H9 (cell line): Measurements from ENCODE around the gene USP28. TPM values are rescaled to one million over a fixed set of nuclear protein-coding genes. Genes with fewer than 3 reads are reported as not detected.

Source experiments
- DNase-seq: peaks from one replicate; pipeline ENCODE4 v3.0.0-alpha.2; 2017
- H2AFZ ChIP-seq: one replicate; pipeline ENCODE4 v1.6.1; 2013; ENCODE audit warnings: mild to moderate bottlenecking, low read length, control low read depth, moderate library complexity
- H2AK5ac ChIP-seq: 2 replicates; pipeline ENCODE4 v1.6.1; 2013; ENCODE audit warnings: low read length, control low read depth, mixed read lengths; ENCODE audit not compliant: insufficient read length
- H2BK120ac ChIP-seq: one replicate; pipeline ENCODE4 v1.6.1; 2013; ENCODE audit warnings: low read depth, mild to moderate bottlenecking, low read length, control low read depth, inconsistent platforms; ENCODE audit not compliant: poor library complexity, severe bottlenecking
- H2BK12ac ChIP-seq: 2 replicates; pipeline ENCODE4 v1.6.1; 2013; ENCODE audit warnings: low read length, control low read depth, mixed read lengths, low read depth; ENCODE audit not compliant: insufficient read length
- H2BK15ac ChIP-seq: 2 replicates; pipeline ENCODE4 v1.6.1; 2013; ENCODE audit warnings: low read depth, low read length, control low read depth
- H2BK20ac ChIP-seq: one replicate; pipeline ENCODE4 v1.6.1; 2013; ENCODE audit warnings: low read depth, mild to moderate bottlenecking, low read length, control low read depth, inconsistent platforms; ENCODE audit not compliant: poor library complexity, severe bottlenecking
- H2BK5ac ChIP-seq: 2 replicates; pipeline ENCODE4 v1.6.1; 2013; ENCODE audit warnings: low read length, control low read depth, mixed read lengths; ENCODE audit not compliant: insufficient read length
- H3K14ac ChIP-seq: 2 replicates; pipeline ENCODE4 v1.6.1; 2013; ENCODE audit warnings: low read length, control low read depth; ENCODE audit not compliant: insufficient read depth
- H3K18ac ChIP-seq: 2 replicates; pipeline ENCODE4 v1.6.1; 2013; ENCODE audit warnings: low read depth, mild to moderate bottlenecking, mixed read lengths, low read length, control low read depth; ENCODE audit not compliant: insufficient read length
- H3K23ac ChIP-seq: 2 replicates; pipeline ENCODE4 v1.6.1; 2013; ENCODE audit warnings: low read length, control low read depth, mixed read lengths, low read depth; ENCODE audit not compliant: insufficient read length
- H3K23me2 ChIP-seq: 2 replicates; pipeline ENCODE4 v1.6.1; 2013; ENCODE audit warnings: low read depth, mild to moderate bottlenecking, mixed read lengths, low read length, control low read depth; ENCODE audit not compliant: insufficient read length, poor library complexity, severe bottlenecking
- H3K27ac ChIP-seq: 2 replicates; pipeline ENCODE4 v1.5.1; 2013; ENCODE audit warnings: low read length, control low read depth, mixed read lengths, low read depth; ENCODE audit not compliant: insufficient read length
- H3K27me3 ChIP-seq: 2 replicates; pipeline ENCODE4 v1.6.1; 2013; ENCODE audit warnings: low read length, control low read depth, inconsistent platforms; ENCODE audit not compliant: insufficient read depth
- H3K4ac ChIP-seq: 2 replicates; pipeline ENCODE4 v1.6.1; 2013; ENCODE audit warnings: low read depth, mild to moderate bottlenecking, control low read depth, inconsistent platforms, low read length, moderate library complexity
- H3K4me1 ChIP-seq: 2 replicates; pipeline ENCODE4 v1.6.1; 2013; ENCODE audit warnings: low read length, control low read depth, inconsistent platforms; ENCODE audit not compliant: insufficient read depth
- H3K4me2 ChIP-seq: 2 replicates; pipeline ENCODE4 v1.6.1; 2013; ENCODE audit warnings: low read length, control low read depth, mixed read lengths; ENCODE audit not compliant: insufficient read length, insufficient read depth
- H3K56ac ChIP-seq: 2 replicates; pipeline ENCODE4 v1.6.1; 2013; ENCODE audit warnings: low read depth, mild to moderate bottlenecking, mixed read lengths, low read length, control low read depth; ENCODE audit not compliant: insufficient read length
- H3K79me1 ChIP-seq: 2 replicates; pipeline ENCODE4 v1.6.1; 2013; ENCODE audit warnings: low read depth, mild to moderate bottlenecking, moderate library complexity, low read length, control low read depth, inconsistent platforms; ENCODE audit not compliant: insufficient read depth, poor library complexity, severe bottlenecking
- H3K79me2 ChIP-seq: 2 replicates; pipeline ENCODE4 v1.6.1; 2013; ENCODE audit warnings: low read length, control low read depth, inconsistent platforms; ENCODE audit not compliant: insufficient read depth
- H3K9ac ChIP-seq: 2 replicates; pipeline ENCODE4 v1.6.1; 2013; ENCODE audit warnings: low read length, control low read depth, mixed read lengths; ENCODE audit not compliant: insufficient read length; ENCODE audit errors: extremely low read depth
- H3K9me3 ChIP-seq: one replicate; pipeline ENCODE4 v1.6.1; 2013; ENCODE audit warnings: low read depth, low read length, inconsistent platforms; ENCODE audit not compliant: control insufficient read depth
- H3T11ph ChIP-seq: one replicate; pipeline ENCODE4 v1.6.1; 2013; ENCODE audit warnings: mild to moderate bottlenecking, low read length, control low read depth, inconsistent platforms
- H4K20me1 ChIP-seq: one replicate; pipeline ENCODE4 v1.6.1; 2013; ENCODE audit not compliant: control insufficient read depth, insufficient read length, insufficient read depth
- H4K5ac ChIP-seq: 2 replicates; pipeline ENCODE4 v1.6.1; 2013; ENCODE audit warnings: low read depth, mild to moderate bottlenecking, mixed read lengths, low read length, control low read depth; ENCODE audit not compliant: insufficient read length
- H4K8ac ChIP-seq: replicated peaks from 2 replicates; pipeline ENCODE4 v1.6.1; 2013; ENCODE audit warnings: low read length, control low read depth, mixed read lengths, low read depth; ENCODE audit not compliant: insufficient read length
- H4K91ac ChIP-seq: 2 replicates; pipeline ENCODE4 v1.6.1; 2013; ENCODE audit warnings: low read depth, mild to moderate bottlenecking, moderate library complexity, mixed read lengths, low read length, control low read depth; ENCODE audit not compliant: insufficient read length
- H3K27ac Mint-ChIP-seq, 3 experiments: 2 replicates in 2 of 3; 3 replicates in 1 of 3; pipeline ENCODE4 v1.8.0; 2020 to 2021; ENCODE audit warnings: mixed read lengths in 3 of 3, mild to moderate bottlenecking in 1 of 3, moderate library complexity in 1 of 3
- H3K27me3 Mint-ChIP-seq: 2 replicates; pipeline ENCODE4 v1.8.0; 2021; ENCODE audit warnings: low read depth, mild to moderate bottlenecking, moderate library complexity, mixed read lengths
- H3K36me3 Mint-ChIP-seq, 3 experiments: 2 replicates in 2 of 3; 3 replicates in 1 of 3; pipeline ENCODE4 v1.8.0; 2020 to 2021; ENCODE audit warnings: low read depth in 3 of 3, mixed read lengths in 3 of 3; ENCODE audit not compliant: insufficient read depth in 1 of 3
- H3K4me1 Mint-ChIP-seq, 2 experiments: 2 replicates each; pipeline ENCODE4 v1.8.0; 2020; ENCODE audit warnings: mixed read lengths in 2 of 2
- H3K4me3 Mint-ChIP-seq, 2 experiments: 2 replicates in 1 of 2; 3 replicates in 1 of 2; pipeline ENCODE4 v1.8.0; 2020 to 2021; ENCODE audit warnings: mild to moderate bottlenecking in 2 of 2, mixed read lengths in 2 of 2, moderate library complexity in 1 of 2
- H3K9me3 Mint-ChIP-seq, 2 experiments: 2 replicates in 1 of 2; 3 replicates in 1 of 2; pipeline ENCODE4 v1.8.0; 2020; ENCODE audit warnings: mild to moderate bottlenecking in 2 of 2, mixed read lengths in 2 of 2, moderate library complexity in 1 of 2
- CTCF ChIP-seq: fragments of 200-600 bp; sonication (generic); conservative IDR thresholded peaks from 3 replicates; pipeline ENCODE4 v1.8.0; 2021; ENCODE audit warnings: antibody characterized with exemption, mild to moderate bottlenecking
- WGBS: extraction: QIAGEN DNeasy Blood & Tissue Kit; methylation state at CpG from one replicate; pipeline ENCODE4 v1.1.7; 2013; ENCODE audit warnings: missing lambda C conversion rate, low lambda C conversion rate, mixed read lengths; ENCODE audit not compliant: insufficient read length; ENCODE audit errors: extremely low coverage; 5-methylcytosine and 5-hydroxymethylcytosine counted together
- total RNA-seq: library from RNA; stranded (reverse); gene quantifications from 2 replicates; pipeline ENCODE4 v1.2.1, GENCODE V29; 2021

USP28 gene
- total RNA-seq, 1 experiment from 2014 or later: 107 TPM

- no peak overlapping the region for H3K4me3 Mint-ChIP-seq
- Histone ChIP-seq H4K20me1 (no peaks in the 10 kb centered on the region), H3T11ph (no peak overlapping the region), H3K79me2 (no peaks in the 10 kb centered on the region), H2AK5ac (no peak overlapping the region), H3K18ac (no peak overlapping the region), H2BK5ac (no peak overlapping the region), H3K23ac (no peak overlapping the region), H3K4me2 (no peak overlapping the region), H2BK15ac (no peak overlapping the region), H2AFZ (no peak overlapping the region), H2BK120ac (no peak overlapping the region), H3K4ac (no peak overlapping the region), H3K27me3 (no peaks in the 10 kb centered on the region), H3K9me3 (no peaks in the 10 kb centered on the region), H3K4me1 (no peaks in the 10 kb centered on the region), H3K23me2 (no peaks in the 10 kb centered on the region), H3K9ac (no peak overlapping the region), H4K5ac (no peak overlapping the region), H4K91ac (no peak overlapping the region), H2BK12ac (no peak overlapping the region), H4K8ac (no peak overlapping the region), H3K79me1 (no peaks in the 10 kb centered on the region), H3K56ac (no peak overlapping the region), H3K14ac (no peak overlapping the region), H3K27ac (no peak overlapping the region), H2BK20ac (no peak overlapping the region)
- no peak for TF ChIP-seq CTCF
- whole genome bisulfite sequencing: no CpG with 5 or more reads among the region's 3 CpGs
- no peak for DNase-seq
- peaks cover 35 to 88% (median 78%) of the 10 kb centered on the region in 3 experiments; a peak in 6 of 7 replicates for H3K36me3 Mint-ChIP-seq
- no peaks in the 10 kb centered on the region for H3K27me3 Mint-ChIP-seq
- H3K9me3 Mint-ChIP-seq: no peaks in the 10 kb centered on the region
- peak overlapping the region in 1 of 3 experiments; percentile 19; a peak in 1 of 7 replicates for H3K27ac Mint-ChIP-seq
- H3K4me1 Mint-ChIP-seq: peaks cover 9 to 19% of the 10 kb centered on the region in 2 experiments; a peak in 3 of 4 replicates
Observed at GRCh38 chr11:113818426-113818825, 56.9 kb downstream of the USP28 start.
